ENCODE measurements around the gene GRID2. TPM values are rescaled to one million over a fixed set of nuclear protein-coding genes. Genes with fewer than 3 reads are reported as not detected.

GRID2 gene
- polyA plus RNA-seq, 1 of the 3 experiments (the other 2 are of a cell fraction) = not detected

DNA sequence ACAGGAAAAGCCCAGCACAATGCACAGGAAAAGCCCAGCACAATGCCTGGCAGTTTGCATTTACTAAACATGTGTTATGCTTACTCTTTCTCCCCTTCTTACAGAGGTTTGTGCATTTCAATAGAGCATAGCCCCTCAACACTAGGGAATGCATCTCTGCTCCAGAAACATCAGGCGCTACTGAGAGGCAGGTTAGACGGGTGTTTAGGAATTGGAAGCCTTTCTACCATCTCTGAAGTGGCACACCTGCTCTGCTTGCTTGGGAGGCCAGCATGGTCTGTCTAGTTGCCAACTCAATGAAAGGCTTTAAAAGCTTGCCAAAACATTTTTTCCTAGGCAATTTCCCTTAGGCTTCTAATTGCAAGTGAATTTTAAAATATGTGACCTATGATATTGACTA lies 55.7 kb downstream of the GRID2 start:
- Histone ChIP-seq H3K36me3 (replicated peaks in 1 of 2; ENCODE audit: control insufficient read depth in 1 of 2, insufficient read depth in 2 of 2, low read length in 1 of 2) (no peaks in the 10 kb centered on the region), H3K9me3 (no peaks in the 10 kb centered on the region), H3K9ac (no peak overlapping the region), H4K20me1 (ENCODE audit: insufficient read depth) (no peaks in the 10 kb centered on the region), H3K4me2 (no peak overlapping the region), H3F3A (replicated peaks; ENCODE audit: insufficient read depth) (no peaks in the 10 kb centered on the region), H3K9me2 (no peaks in the 10 kb centered on the region), H2AFZ (ENCODE audit: low read depth) (no peak overlapping the region), H3K4me3 (ENCODE audit: low read depth in 2 of 2, low read length in 1 of 2) (no peak overlapping the region), H3K79me2 (ENCODE audit: insufficient read depth) (no peaks in the 10 kb centered on the region; the same call in 1 of the 2 replicates), H3K4me1 (ENCODE audit: control insufficient read depth in 1 of 2, insufficient read depth in 2 of 2, low read depth in 1 of 2, low read length in 1 of 2) (no peaks in the 10 kb centered on the region), H3K27me3 (ENCODE audit: insufficient read depth) (no peaks in the 10 kb centered on the region), H3K27ac (ENCODE audit: low read depth in 2 of 2, low read length in 1 of 2) (no peak overlapping the region)
- no peak for DNase-seq
- POLR2A ChIA-PET = no interaction called here
- CTCF ChIA-PET = no interaction called here
- TF ChIP-seq RCOR1 (IDR thresholded peaks at IDR 0.05; ENCODE audit: low read length) (no peak), POLR2AphosphoS5 (IDR thresholded peaks at IDR 0.05; ENCODE audit: low read depth, low read length) (no peak), EP300 (IDR thresholded peaks at IDR 0.05; ENCODE audit: borderline replicate concordance in 1 of 2, low read depth in 1 of 2, low read length in 1 of 2) (no peak)
- TF ChIP-seq, protein P1, sequence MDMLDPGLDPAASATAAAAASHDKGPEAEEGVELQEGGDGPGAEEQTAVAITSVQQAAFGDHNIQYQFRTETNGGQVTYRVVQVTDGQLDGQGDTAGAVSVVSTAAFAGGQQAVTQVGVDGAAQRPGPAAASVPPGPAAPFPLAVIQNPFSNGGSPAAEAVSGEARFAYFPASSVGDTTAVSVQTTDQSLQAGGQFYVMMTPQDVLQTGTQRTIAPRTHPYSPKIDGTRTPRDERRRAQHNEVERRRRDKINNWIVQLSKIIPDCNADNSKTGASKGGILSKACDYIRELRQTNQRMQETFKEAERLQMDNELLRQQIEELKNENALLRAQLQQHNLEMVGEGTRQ (IDR thresholded peaks at IDR 0.05; ENCODE audit: borderline replicate concordance, low read depth, low read length) = no peak
- WGBS (ENCODE audit: low lambda C conversion rate) = 69% methylated on average over 2 of the region's 2 CpGs

DNA sequence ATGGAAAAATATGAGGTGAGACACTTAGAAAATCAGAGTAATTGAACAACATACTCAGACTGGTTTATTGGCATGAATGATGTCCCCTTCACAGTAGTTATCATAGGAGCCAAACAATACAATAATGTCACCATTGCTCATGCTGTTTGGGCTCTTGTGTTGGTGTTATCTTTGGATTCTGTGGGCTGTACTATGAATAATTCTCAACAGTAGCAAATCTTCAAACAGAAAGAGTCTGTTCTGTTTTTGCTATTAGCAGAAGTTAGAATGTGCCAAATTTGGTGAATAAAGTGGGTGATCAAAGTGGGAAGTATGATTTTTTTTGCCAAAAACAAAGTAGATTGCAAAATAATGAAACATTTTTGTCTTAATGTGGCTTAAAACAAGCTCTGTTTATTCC lies 58.3 kb downstream of the GRID2 start:
- no peak for DNase-seq
- Histone ChIP-seq H3K9me3 (no peaks in the 10 kb centered on the region), H3K9ac (no peak overlapping the region), H3K4me3 (ENCODE audit: low read depth in 2 of 2, low read length in 1 of 2) (no peak overlapping the region), H3K36me3 (replicated peaks in 1 of 2; ENCODE audit: control insufficient read depth in 1 of 2, insufficient read depth in 2 of 2, low read length in 1 of 2) (no peaks in the 10 kb centered on the region), H3K9me2 (no peaks in the 10 kb centered on the region), H3K4me2 (no peak overlapping the region), H3K27me3 (ENCODE audit: insufficient read depth) (no peaks in the 10 kb centered on the region), H3F3A (replicated peaks; ENCODE audit: insufficient read depth) (no peaks in the 10 kb centered on the region), H2AFZ (ENCODE audit: low read depth) (no peak overlapping the region), H3K27ac (ENCODE audit: low read depth in 2 of 2, low read length in 1 of 2) (no peak overlapping the region), H4K20me1 (ENCODE audit: insufficient read depth) (no peaks in the 10 kb centered on the region), H3K79me2 (ENCODE audit: insufficient read depth) (no peaks in the 10 kb centered on the region), H3K4me1 (ENCODE audit: control insufficient read depth in 1 of 2, insufficient read depth in 2 of 2, low read depth in 1 of 2, low read length in 1 of 2) (no peaks in the 10 kb centered on the region)
- ChIA-PET POLR2A (no interaction called here), CTCF (interaction anchor here (1.1 kb wide), 1 partner anchor 8 kb away, joined by 3 read pairs; no protein-coding TSS in a partner anchor)
- TF ChIP-seq, protein P2, sequence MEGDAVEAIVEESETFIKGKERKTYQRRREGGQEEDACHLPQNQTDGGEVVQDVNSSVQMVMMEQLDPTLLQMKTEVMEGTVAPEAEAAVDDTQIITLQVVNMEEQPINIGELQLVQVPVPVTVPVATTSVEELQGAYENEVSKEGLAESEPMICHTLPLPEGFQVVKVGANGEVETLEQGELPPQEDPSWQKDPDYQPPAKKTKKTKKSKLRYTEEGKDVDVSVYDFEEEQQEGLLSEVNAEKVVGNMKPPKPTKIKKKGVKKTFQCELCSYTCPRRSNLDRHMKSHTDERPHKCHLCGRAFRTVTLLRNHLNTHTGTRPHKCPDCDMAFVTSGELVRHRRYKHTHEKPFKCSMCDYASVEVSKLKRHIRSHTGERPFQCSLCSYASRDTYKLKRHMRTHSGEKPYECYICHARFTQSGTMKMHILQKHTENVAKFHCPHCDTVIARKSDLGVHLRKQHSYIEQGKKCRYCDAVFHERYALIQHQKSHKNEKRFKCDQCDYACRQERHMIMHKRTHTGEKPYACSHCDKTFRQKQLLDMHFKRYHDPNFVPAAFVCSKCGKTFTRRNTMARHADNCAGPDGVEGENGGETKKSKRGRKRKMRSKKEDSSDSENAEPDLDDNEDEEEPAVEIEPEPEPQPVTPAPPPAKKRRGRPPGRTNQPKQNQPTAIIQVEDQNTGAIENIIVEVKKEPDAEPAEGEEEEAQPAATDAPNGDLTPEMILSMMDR (IDR thresholded peaks at IDR 0.05) = no peak

DNA sequence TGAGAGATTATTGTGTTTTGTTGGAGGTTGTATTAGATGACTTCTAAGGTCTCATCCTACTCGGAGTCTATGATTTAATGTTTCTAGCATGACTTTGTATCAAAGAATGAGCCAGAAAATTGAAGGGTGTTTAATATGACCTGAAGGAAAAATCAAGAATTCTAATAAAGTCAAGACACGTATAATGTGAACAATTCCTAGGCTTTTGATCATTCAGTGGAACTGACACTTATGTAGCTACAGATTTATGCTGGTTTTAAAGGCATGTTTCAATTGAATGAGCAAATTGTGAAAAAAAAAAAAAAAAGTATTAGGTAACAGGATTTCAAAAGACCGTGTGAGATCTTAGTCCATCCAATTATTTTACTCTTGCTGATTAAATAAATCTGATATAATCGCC lies 64.9 kb downstream of the GRID2 start:
- no peak overlapping the region for H3K4me3 ChIP-seq (ENCODE audit: low read depth in 2 of 2, low read length in 1 of 2)
- no peaks in the 10 kb centered on the region for H3F3A ChIP-seq (replicated peaks; ENCODE audit: insufficient read depth)
- H2AFZ ChIP-seq (ENCODE audit: low read depth) = no peak overlapping the region
- POLR2A ChIA-PET = no interaction called here
- WGBS (ENCODE audit: low lambda C conversion rate) = 56% methylated on average over 4 of the region's 4 CpGs
- H3K27ac ChIP-seq (ENCODE audit: low read depth in 2 of 2, low read length in 1 of 2) = no peak overlapping the region
- CTCF ChIA-PET = interaction anchor here (1.4 kb wide), 1 partner anchor 19 kb away, joined by 3 read pairs; no protein-coding TSS in a partner anchor
- H3K4me2 ChIP-seq = no peak overlapping the region
- DNase-seq = no peak
- H4K20me1 ChIP-seq (ENCODE audit: insufficient read depth) = no peaks in the 10 kb centered on the region
- H3K9me2 ChIP-seq = no peaks in the 10 kb centered on the region
- H3K9me3 ChIP-seq = no peaks in the 10 kb centered on the region
- H3K36me3 ChIP-seq (replicated peaks in 1 of 2; ENCODE audit: control insufficient read depth in 1 of 2, insufficient read depth in 2 of 2, low read length in 1 of 2) = no peaks in the 10 kb centered on the region
- H3K4me1 ChIP-seq (ENCODE audit: control insufficient read depth in 1 of 2, insufficient read depth in 2 of 2, low read depth in 1 of 2, low read length in 1 of 2) = no peaks in the 10 kb centered on the region
- no peaks in the 10 kb centered on the region for H3K79me2 ChIP-seq (ENCODE audit: insufficient read depth)
- H3K27me3 ChIP-seq (ENCODE audit: insufficient read depth) = no peaks in the 10 kb centered on the region
- H3K9ac ChIP-seq = no peak overlapping the region
- TF ChIP-seq, protein P1 (IDR thresholded peaks at IDR 0.05; ENCODE audit: borderline replicate concordance, low read depth, low read length) = no peak
- no peak for TF ChIP-seq GATA2 (CRISPR knock-in tag; IDR thresholded peaks at IDR 0.05)
- TF ChIP-seq GABPA (IDR thresholded peaks at IDR 0.05; ENCODE audit: low read depth) = no peak
- TF ChIP-seq SIN3A (IDR thresholded peaks at IDR 0.05; ENCODE audit: borderline replicate concordance, low read depth, low read length) = no peak
- TF ChIP-seq, protein P3, sequence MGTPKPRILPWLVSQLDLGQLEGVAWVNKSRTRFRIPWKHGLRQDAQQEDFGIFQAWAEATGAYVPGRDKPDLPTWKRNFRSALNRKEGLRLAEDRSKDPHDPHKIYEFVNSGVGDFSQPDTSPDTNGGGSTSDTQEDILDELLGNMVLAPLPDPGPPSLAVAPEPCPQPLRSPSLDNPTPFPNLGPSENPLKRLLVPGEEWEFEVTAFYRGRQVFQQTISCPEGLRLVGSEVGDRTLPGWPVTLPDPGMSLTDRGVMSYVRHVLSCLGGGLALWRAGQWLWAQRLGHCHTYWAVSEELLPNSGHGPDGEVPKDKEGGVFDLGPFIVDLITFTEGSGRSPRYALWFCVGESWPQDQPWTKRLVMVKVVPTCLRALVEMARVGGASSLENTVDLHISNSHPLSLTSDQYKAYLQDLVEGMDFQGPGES (IDR thresholded peaks at IDR 0.05; ENCODE audit: low read depth, low read length) = no peak
- no peak for TF ChIP-seq FOSL2 (IDR thresholded peaks at IDR 0.05; ENCODE audit: borderline replicate concordance, low read depth)
- TF ChIP-seq ELF1 (IDR thresholded peaks at IDR 0.05) = no peak
- no peak for TF ChIP-seq NFIC (IDR thresholded peaks at IDR 0.05; ENCODE audit: borderline replicate concordance)
- TF ChIP-seq YY1 (IDR thresholded peaks at IDR 0.05; ENCODE audit: low read depth) = no peak
- TF ChIP-seq TEAD4 (IDR thresholded peaks at IDR 0.05; ENCODE audit: borderline replicate concordance, insufficient read depth) = no peak
- no peak for TF ChIP-seq RXRA (IDR thresholded peaks at IDR 0.05; ENCODE audit: borderline replicate concordance, low read depth)
- TF ChIP-seq TCF12 (IDR thresholded peaks at IDR 0.05) = no peak
- TF ChIP-seq NRF1 (IDR thresholded peaks at IDR 0.05; ENCODE audit: low read depth, low read length) = no peak
- TF ChIP-seq, protein P4, sequence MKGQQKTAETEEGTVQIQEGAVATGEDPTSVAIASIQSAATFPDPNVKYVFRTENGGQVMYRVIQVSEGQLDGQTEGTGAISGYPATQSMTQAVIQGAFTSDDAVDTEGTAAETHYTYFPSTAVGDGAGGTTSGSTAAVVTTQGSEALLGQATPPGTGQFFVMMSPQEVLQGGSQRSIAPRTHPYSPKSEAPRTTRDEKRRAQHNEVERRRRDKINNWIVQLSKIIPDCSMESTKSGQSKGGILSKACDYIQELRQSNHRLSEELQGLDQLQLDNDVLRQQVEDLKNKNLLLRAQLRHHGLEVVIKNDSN (IDR thresholded peaks at IDR 0.05; ENCODE audit: borderline replicate concordance, low read depth) = no peak
- no peak for TF ChIP-seq RCOR1 (IDR thresholded peaks at IDR 0.05; ENCODE audit: low read length)

All from SK-N-SH (cell line).